NOMO-1 treated with DMSO at 0.1 percent for 48 hours (cell line): ENCODE data around the gene TNNI3K.

Source experiments
- DNase-seq: peaks from one replicate; lab custom pipeline; 2025; ENCODE audit not compliant: unreplicated experiment; lab: John Stamatoyannopoulos, UW

TNNI3K gene

DNA sequence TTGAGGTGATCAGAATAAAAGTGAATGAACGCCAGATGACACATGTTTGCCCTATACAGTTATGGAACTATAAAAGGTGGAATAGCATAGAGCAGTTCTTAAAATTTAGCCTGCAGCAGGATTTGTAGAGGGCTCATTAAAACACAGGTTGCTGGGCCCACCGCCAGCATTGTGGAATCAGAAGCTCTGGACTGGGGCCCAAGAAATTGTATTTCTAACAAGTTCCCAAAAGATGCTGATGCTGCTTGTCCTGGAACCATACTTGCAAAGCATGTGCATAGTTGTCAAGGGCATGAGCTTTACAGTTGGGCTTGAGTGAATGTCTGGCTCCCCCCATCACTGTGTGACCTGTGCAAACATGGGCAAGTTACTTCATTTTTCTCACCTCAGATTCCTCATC lies 314.7 kb downstream of the TNNI3K start:
- DNase-seq = no peak

DNA sequence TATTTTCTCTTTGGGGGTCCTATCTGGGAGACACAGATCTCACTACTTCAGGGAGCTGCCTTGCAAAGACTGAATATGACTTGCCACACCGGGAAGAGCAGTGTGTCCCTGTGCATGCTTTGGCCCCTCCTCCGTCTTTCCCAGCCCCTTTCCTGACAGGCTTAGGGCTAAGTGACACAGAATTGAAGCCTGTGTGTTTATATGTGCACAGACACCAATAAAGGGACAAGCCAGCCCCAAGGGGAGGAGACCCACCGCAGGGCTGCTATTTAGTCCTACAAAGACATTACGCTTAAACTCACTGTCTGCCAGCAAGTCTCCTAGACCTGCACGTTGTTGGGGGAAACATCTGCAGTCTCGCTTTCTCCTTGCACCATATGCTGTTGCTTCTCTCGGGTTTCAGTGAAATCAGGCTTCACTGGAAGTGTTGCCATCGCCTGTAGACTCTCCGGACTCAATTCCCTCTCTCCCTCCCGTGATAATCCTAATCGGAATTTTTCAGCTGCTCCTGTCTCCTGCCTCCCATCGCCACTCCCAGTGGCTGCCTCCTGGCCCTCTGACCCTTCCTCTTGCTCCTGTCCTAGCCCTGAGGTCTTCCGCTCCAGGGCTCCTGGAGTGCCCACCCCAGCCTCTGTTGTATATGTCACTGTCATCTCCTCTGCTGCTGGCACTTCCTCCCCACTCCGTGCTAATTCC lies 335.8 kb downstream of the TNNI3K start:
- DNase-seq = no peak

DNA sequence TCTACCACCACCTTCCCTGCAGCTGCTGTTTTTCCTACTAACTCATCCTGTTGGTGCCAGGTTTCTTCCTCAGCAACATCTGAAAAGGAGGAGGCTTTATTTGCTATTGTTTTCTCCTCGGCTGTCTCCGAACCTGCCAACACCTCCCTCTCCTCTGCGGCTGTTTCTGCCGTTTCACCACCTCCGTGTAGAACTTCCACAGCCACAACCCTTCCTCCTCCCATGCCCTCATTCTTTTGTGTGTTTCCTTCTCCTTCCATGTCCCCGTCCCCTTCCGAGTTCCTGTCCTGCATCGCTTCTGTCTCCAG lies 336.3 kb downstream of the TNNI3K start:
- no peak for DNase-seq

DNA sequence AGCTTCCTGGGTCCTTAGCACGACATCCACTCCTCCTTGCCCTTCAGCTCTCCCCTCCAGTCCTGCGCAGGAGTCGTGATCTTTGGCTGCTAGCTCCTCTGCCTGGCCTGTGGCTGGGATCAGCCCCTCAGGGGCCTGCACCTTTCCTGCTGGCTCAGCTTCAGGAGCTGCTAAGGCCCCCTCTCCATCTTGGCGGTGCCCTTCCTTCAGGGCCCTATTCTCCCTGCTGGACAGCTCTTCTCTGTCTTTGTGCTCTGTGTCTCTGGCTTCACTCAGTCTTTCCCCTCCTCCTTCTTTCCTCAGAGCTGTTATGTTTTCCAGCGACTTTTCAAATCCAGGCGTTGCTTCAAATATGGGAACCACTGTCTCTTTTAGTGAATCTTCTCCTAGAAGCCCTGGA lies 336.7 kb downstream of the TNNI3K start:
- DNase-seq = no peak

DNA sequence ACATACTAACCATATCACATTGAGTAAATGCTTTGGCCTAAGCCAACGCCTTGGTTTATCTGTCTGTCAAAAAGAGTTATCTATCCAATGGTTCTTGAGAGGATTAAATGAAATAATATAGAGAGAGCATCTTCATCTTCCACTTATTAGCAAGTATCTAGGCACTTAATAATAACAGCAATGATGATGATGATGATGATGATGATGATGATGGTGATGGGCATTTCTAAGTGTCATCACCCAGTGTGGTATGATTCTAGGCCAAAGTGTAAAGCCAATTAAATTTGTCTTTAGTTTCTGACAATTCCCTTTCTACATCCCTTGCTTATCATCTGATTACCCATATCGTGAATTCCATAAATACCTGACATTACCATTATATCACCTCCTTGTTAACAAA lies 342.9 kb downstream of the TNNI3K start:
- no peak for DNase-seq

DNA sequence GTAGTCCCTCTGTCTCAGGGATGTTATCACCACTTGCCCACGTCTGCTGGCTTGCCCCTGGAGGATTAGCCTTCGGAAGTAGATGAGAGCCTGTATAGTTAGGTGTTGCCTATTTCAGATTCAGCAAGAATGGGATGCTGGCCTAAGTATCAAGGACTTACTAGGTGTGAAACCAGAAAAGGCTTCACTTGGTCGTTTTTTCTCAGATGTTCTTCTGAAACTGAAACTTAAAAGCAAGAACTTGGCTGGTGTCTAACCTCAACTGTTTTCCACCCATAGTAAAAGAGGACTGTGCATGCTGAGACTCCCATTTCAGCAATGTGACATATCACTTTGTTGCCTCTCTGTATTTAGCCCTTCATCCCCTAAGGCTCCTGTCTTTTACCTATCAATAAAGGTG lies 344.2 kb downstream of the TNNI3K start:
- DNase-seq = no peak

DNA sequence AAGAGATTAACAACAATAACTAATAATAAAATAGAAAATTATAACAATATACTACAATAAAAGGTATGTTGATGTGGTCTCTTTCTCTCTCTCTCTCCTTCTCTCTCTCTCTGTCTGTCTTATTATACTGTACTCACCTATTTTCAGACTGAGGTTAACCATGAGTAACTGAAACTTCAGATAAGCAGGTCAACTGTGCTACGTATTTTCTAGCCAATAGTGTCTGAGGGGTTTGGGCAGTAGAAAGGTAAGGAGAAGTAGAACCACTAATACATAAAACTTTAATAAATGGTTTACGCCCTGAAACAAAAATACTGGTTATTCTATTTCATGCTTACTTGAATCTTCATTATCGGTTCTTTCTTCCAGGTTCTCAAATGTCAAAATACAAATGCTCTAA lies 348.2 kb downstream of the TNNI3K start:
- no peak for DNase-seq

DNA sequence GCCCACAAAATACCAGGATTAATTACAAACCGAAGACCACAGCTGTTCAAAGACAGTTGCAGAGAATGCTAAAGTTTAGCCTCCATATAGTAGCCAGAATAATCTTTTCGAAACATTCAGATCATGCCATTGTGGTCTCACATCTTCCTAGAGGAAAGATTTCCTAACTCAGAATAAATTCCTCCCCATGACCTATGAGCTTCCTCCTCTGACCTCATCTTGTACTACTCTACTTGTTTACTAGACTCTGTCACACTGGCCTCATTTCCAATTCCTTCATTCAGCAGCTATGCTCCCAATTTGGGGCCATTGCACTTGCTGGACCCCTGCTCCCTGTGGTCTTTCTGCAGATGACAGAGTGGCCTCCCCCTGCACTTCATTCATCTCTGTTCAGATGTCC lies 349.0 kb downstream of the TNNI3K start:
- DNase-seq = no peak

DNA sequence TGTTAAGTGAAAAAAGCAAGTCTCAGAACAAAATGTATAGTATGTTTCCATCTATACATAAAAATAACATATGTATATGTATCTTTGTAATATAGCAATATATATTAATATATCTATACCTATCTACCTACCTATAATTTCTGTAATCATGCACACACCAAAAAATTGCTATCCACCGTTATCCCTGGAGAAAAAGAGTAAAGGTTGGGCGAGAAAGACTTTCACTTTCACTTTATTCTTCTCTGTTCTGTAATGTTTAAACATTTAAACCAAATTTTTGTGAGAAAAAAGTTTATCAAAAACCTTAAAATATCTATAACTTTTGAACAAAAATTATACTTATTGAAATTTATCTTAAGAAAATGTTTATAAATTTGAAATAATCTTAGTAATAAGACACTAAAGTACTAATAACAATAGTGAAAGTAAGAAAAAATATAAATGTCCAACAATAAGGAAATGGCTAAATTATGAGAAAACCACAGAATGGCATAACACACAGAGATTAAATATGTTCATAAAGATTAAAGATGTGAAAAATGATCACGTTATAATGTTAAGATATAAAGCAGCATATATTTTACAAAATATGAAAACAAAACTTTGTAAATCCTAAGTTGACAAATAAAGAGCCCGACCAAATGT lies 351.2 kb downstream of the TNNI3K start:
- DNase-seq = peak; percentile 18

DNA sequence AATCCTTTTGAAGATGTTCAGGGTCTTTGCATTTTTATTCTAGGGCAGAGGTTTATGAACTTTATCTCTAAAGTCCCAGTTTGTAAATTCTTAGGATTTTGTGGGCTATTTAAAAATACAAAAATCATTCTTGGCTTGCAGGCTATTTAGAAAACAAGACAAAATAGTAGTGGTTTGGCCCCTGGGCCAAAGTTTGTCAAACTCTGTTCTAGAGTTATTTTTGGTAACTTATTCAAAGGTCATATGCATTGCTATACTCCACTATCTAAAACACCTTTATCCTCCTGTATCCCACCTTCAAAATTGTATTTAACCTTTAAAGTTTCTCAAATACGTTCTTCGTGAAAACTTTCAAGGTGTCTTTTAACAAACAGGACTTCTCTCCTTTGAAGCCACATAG lies 352.7 kb downstream of the TNNI3K start:
- DNase-seq = no peak

DNA sequence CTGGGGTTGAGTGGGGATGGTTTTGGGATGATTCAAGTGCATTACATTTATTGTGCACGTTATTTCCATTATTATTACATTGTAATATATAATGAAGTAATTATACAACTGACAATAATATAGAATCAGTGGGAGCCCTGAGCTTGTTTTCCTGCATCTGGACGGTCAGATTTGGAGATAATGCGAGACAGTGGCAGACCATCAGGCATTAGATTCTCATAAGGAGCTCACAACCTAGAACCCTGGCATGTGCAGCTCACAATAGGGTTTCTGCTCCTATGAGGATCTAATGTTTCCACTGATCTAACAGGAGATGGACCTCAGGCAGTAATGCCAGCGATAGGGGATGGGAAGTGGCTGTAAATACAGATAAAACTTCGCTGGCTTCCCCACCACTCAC lies 355.1 kb downstream of the TNNI3K start:
- no peak for DNase-seq

DNA sequence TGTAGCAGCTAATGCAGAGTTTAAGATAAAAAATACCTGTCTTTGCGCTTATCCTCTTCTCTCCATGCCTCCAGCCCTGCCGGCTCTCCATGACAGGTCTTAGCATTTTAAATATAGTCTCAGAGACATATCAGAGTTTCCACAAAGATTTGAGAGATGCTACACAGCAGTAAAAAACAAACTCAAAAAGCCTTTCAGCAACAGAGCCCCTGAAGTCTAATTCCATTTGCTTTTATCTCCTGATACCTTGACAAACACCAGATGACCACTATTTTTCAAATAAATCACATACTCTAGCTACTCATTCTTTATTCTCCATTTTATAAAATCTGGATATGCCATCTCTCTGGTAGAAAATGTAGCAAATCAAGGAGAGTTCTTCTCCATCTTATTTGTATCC lies 356.8 kb downstream of the TNNI3K start:
- DNase-seq = no peak

DNA sequence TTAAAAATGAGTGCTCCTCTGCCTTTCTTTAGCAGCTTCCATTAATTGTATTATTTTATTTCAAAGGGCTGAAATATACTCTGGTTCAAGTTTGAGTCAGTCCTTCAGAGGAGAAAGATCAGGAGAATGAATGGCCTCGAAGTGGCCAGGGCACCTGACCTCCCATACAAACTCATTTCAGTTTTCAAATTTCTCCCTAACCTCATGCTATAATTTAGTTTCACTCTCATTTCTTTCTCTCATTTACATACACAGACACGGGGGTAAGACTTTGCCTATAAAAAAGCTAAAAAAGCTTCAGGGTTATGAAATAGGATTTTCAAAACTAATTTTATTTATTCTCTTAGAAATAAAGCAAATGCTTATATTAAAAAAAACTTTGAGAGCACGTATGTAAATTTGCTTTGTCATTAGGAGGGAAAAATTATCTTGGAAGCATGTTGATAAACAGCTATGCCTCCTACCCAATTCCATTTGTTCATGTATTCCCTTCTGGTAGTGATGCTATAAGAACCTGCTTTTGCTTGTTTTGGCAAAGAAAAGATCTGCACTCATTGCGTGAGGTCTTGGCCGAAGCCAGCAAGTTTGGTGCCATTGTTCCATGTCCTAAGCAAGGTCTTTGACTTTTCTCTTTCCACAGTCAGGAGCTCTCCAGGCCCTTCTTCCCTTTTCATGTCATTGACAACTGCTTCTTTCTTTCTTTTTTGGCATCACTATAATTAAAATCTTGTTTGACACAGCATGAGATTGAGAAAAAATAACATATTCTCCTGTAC lies 357.6 kb downstream of the TNNI3K start:
- DNase-seq = no peak
